Measurements from ENCODE around the gene ZNF445. TPM values are rescaled to one million over a fixed set of nuclear protein-coding genes. Genes with fewer than 3 reads are reported as not detected.
A peak's percentile ranks its signal among the peaks of the same experiment; 100 is the strongest.

The ZNF445 gene
- total and polyA plus RNA-seq, 9 of the 15 experiments (the other 6 are each of a cell fraction or from before 2014, with no cell fraction given): 1.2 to 26.9 (median 10.6) TPM

- TF ChIP-seq CSDE1 (IDR thresholded peaks at IDR 0.05) (0 out of 4 replicates have a peak, but pooled peaks of 1 of the 2 experiments have one; percentile 47), NFE2 (IDR thresholded peaks at IDR 0.05; ENCODE audit: low read depth) (peak; percentile 51), NR2C2 (CRISPR knock-in tag; IDR thresholded peaks at IDR 0.05) (peak; percentile 77; the same call in 1 of the 2 replicates), NR2C2 (tag; IDR thresholded peaks at IDR 0.05) (peak; percentile 89), TCF7L2 (IDR thresholded peaks at IDR 0.05; ENCODE audit: low read depth, low read length) (no peak), HOXB6 (CRISPR knock-in tag; IDR thresholded peaks at IDR 0.05; ENCODE audit: borderline replicate concordance) (no peak), ZNF584 (CRISPR knock-in tag; IDR thresholded peaks at IDR 0.05; ENCODE audit: low read depth) (peak; percentile 89), TRIM24 (IDR thresholded peaks at IDR 0.05) (peak; percentile 90 to 92), ZNF282 (CRISPR knock-in tag; IDR thresholded peaks at IDR 0.05) (no peak), TRIM25 (IDR thresholded peaks at IDR 0.05; ENCODE audit: borderline replicate concordance) (no peak), CHCHD3 (CRISPR knock-in tag; IDR thresholded peaks at IDR 0.05) (no peak), PYGO2 (tag; IDR thresholded peaks at IDR 0.05) (peak; percentile 87; the same call in 1 of the 2 replicates), SMC3 (conservative IDR thresholded peaks at IDR 0.05; ENCODE audit: insufficient read depth, low read depth, low read length) (no peak), ZNF79 (CRISPR knock-in tag; IDR thresholded peaks at IDR 0.05; ENCODE audit: low read depth) (no peak), EWSR1 (IDR thresholded peaks at IDR 0.05; ENCODE audit: borderline replicate concordance, low read depth, partially characterized antibody) (no peak), GTF2A2 (tag; IDR thresholded peaks at IDR 0.05) (no peak), HSF4 (CRISPR knock-in tag; IDR thresholded peaks at IDR 0.05; ENCODE audit: borderline replicate concordance) (0 out of 2 replicates have a peak, but pooled peaks have one; percentile 59), YBX1 (IDR thresholded peaks at IDR 0.05) (no peak), BHLHE40 (IDR thresholded peaks at IDR 0.05; ENCODE audit: low read length) (peak; percentile 71), NFATC3 (IDR thresholded peaks at IDR 0.05) (no peak), SMAD1 (IDR thresholded peaks at IDR 0.05; ENCODE audit: low read depth, low read length, partially characterized antibody) (peak; percentile 93)
- TF ChIP-seq, protein P1, sequence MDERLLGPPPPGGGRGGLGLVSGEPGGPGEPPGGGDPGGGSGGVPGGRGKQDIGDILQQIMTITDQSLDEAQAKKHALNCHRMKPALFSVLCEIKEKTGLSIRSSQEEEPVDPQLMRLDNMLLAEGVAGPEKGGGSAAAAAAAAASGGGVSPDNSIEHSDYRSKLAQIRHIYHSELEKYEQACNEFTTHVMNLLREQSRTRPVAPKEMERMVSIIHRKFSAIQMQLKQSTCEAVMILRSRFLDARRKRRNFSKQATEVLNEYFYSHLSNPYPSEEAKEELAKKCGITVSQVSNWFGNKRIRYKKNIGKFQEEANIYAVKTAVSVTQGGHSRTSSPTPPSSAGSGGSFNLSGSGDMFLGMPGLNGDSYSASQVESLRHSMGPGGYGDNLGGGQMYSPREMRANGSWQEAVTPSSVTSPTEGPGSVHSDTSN (CRISPR knock-in tag; IDR thresholded peaks at IDR 0.05; ENCODE audit: low read depth): no peak
- TF ChIP-seq, protein P1 (tag; conservative IDR thresholded peaks at IDR 0.05; ENCODE audit: low read depth): peak; percentile 84
- TF ChIP-seq, protein P2, sequence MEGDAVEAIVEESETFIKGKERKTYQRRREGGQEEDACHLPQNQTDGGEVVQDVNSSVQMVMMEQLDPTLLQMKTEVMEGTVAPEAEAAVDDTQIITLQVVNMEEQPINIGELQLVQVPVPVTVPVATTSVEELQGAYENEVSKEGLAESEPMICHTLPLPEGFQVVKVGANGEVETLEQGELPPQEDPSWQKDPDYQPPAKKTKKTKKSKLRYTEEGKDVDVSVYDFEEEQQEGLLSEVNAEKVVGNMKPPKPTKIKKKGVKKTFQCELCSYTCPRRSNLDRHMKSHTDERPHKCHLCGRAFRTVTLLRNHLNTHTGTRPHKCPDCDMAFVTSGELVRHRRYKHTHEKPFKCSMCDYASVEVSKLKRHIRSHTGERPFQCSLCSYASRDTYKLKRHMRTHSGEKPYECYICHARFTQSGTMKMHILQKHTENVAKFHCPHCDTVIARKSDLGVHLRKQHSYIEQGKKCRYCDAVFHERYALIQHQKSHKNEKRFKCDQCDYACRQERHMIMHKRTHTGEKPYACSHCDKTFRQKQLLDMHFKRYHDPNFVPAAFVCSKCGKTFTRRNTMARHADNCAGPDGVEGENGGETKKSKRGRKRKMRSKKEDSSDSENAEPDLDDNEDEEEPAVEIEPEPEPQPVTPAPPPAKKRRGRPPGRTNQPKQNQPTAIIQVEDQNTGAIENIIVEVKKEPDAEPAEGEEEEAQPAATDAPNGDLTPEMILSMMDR (IDR thresholded peaks at IDR 0.05 in 2 of 3, conservative IDR thresholded peaks at IDR 0.05 in 1 of 3; ENCODE audit: insufficient read depth in 2 of 3, low read depth in 1 of 3, low read length in 3 of 3): no peak; a peak in 1 of 6 replicates
Measured at GRCh38 chr3:44439499-44440295, 37.8 kb downstream of the ZNF445 start (continued).

Measured in K562 (cell line).